Testis (tissue), 2 donors: ENCODE measurements around the gene PSAP.

Source experiments
- POLR2A ChIP-seq: fragments of 450-650 bp; IDR thresholded peaks from one replicate; pipeline ENCODE4 v1.6.1; 2017; ENCODE audit warnings: antibody characterized with exemption, mild to moderate bottlenecking, moderate library complexity
- TF ChIP-seq, protein P1 (sequence below), 3 experiments: fragments of 450-650 bp in 2 of 3; fragments of 200-600 bp in 1 of 3; sonication (generic) in 1 of 3; IDR thresholded peaks; one replicate each; pipeline ENCODE4 v1.5.1; 2016 to 2019; ENCODE audit warnings: antibody characterized with exemption in 3 of 3, mild to moderate bottlenecking in 2 of 3, moderate library complexity in 1 of 3

DNA sequence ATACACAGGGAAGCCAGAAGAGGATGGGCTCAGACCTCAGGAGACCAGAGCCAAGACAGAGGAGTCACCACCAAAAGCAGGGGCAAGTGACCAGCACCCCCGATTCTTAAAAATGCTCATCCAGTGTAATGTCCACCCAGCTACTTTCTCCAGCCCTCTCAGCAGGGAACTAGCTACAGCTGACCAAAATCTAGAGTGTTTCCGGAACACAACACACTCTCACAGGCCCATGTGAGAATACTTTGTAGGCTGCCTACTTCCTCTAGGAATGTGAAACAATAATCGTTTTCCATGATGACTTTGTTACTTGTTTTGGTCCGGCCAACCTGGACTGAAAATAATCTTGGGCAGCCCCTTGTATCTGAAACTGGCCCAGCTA lies 14.5 kb downstream of the PSAP start:
- no peak for TF ChIP-seq POLR2A
- TF ChIP-seq, protein P1, sequence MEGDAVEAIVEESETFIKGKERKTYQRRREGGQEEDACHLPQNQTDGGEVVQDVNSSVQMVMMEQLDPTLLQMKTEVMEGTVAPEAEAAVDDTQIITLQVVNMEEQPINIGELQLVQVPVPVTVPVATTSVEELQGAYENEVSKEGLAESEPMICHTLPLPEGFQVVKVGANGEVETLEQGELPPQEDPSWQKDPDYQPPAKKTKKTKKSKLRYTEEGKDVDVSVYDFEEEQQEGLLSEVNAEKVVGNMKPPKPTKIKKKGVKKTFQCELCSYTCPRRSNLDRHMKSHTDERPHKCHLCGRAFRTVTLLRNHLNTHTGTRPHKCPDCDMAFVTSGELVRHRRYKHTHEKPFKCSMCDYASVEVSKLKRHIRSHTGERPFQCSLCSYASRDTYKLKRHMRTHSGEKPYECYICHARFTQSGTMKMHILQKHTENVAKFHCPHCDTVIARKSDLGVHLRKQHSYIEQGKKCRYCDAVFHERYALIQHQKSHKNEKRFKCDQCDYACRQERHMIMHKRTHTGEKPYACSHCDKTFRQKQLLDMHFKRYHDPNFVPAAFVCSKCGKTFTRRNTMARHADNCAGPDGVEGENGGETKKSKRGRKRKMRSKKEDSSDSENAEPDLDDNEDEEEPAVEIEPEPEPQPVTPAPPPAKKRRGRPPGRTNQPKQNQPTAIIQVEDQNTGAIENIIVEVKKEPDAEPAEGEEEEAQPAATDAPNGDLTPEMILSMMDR (IDR thresholded peaks at IDR 0.05) = no peak
